Measurements from ENCODE around the gene SFT2D1.
"Not testable (repeated sequence)": the region's sequence is repeated elsewhere in the genome, so short reads cannot be mapped to it uniquely, and the experiment has no call there.

Gene SFT2D1

GRCh38 chr6:166342349-166343149 is at the start of gene SFT2D1:
Gene SFT2D1 (minus strand): TSS chr6:166342545. CDS start chr6:166342481, 64 bp downstream.
- DNase-seq = peak; percentile 78 to 97 (median 84)
- intact Hi-C loops (cut with DNase I) = no loop called here

GRCh38 chr6:166389119-166389518 is 46.8 kb upstream of the SFT2D1 start:
- DNase-seq = no peak
- intact Hi-C loops (cut with DNase I) = no loop called here

DNA sequence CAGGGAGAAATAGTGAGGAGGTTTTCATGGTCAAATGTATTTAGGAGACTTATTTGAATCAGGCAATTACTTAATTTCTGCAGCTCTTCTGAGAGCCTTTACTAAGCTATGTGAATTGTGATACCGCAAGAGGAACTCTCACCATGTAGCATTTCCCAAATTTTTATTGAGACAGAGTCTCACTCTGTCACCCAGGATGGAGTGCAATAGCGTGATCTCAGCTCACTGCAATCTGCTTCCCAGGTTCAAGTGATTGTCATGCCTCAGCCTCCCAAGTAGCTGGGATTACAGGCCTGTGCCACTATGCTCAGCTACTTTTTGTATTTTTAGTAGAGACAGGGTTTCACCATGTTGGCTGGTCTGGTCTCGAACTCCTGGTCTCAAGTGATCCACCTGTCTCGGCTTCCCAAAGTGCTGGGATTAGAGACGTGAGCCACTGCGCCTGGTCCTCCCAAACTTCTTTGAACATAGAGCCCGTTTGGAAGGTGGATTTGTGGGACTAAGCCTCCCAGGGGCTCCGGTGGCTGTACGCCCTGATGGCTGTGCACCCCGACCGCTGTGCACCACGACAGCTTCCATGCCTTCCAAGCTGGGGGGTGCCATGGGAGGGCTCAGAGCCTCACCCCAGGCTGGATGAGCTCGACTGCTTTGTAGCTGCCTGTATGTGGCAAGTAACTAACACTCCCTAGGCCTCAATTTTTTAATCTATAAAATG is 46.1 kb upstream of the SFT2D1 start:
- DNase-seq = peak in 1 of 10 donors; percentile 41
- intact Hi-C loops (cut with DNase I) = no loop called here

DNA sequence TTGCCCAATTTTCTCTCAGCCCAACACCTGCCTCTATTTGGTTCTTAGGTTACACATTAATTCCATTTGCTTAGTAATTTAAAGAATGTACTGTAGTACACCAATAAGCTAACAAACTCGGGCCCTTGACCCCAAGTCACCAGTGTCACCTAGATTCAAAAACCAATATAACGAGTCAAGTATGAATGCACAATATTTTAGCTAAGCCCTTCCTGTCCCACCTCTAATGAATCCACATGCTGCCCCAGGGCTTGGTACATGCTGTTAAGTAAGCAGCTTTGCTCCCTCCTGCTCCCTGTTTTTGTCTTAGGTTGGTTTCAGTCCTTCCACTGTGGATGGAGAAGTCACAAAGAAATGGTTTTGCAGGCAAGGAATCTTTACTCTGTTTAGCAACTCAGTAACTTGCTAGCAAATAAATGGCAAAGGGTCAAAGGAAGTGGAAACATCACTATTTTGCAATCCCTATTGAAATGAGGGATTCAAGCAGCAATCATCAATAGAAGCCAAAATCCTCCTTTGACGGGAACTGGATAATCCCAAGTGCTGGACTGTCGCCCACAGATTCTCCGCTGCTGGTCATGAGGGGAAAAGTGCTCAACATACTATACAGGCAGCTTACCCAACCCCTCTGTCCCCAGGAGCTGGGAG is 45.4 kb upstream of the SFT2D1 start:
- intact Hi-C loops (cut with DNase I) = no loop called here
- DNase-seq = no peak

DNA sequence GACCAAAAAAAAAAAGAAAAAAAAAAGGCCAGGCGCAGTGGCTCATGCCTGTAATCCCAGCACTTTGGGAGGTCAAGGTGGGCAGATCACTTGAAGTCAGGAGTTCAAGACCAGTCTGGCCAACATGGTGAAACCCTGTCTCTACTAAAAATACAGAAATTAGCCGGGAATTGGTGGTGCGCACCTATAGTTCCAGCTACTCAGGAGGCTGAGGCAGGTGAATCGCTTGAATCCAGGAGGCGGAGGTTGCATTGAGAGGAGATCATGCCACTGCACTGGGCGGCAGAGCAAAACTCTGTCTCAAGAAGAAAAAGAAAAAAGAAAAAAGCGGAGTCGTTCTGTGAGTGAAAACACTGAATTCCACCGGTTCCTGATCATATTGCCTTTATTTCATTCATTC is 44.8 kb upstream of the SFT2D1 start:
- intact Hi-C loops (cut with DNase I) = not testable (repeated sequence)
- DNase-seq = peak in 1 of 10 donors; percentile 22

DNA sequence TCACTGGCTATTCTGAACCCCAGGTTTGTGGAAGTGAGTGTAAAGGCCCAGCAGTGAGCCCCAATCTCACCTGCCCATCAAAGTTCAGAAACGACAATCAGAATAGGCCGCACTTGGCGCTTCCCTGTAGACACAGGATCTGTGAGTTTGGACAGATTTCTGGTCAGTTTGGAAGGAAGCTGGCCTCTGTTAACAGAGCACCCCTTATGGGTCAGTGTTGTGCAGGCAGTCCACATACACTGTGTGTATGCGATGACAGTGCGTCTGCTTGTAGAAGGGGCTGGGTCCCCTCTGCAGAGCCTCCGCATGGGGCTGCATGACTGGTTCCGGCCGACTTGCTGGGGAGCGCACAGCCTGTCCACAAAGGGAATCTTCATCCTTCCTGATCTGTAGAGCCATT is 43.8 kb upstream of the SFT2D1 start:
- DNase-seq = peak in 1 of 10 donors; percentile 61
- intact Hi-C loops (cut with DNase I) = no loop called here

GRCh38 chr6:166383802-166384363 is 41.5 kb upstream of the SFT2D1 start:
- intact Hi-C loops (cut with DNase I) = loop anchor here (2.0 to 5.0 kb wide), 4 partner anchors 53 to 243 kb away; partner anchors contain the start of genes PRR18 and RPS6KA2
- peak in 1 of 10 donors; percentile 18 for DNase-seq

DNA sequence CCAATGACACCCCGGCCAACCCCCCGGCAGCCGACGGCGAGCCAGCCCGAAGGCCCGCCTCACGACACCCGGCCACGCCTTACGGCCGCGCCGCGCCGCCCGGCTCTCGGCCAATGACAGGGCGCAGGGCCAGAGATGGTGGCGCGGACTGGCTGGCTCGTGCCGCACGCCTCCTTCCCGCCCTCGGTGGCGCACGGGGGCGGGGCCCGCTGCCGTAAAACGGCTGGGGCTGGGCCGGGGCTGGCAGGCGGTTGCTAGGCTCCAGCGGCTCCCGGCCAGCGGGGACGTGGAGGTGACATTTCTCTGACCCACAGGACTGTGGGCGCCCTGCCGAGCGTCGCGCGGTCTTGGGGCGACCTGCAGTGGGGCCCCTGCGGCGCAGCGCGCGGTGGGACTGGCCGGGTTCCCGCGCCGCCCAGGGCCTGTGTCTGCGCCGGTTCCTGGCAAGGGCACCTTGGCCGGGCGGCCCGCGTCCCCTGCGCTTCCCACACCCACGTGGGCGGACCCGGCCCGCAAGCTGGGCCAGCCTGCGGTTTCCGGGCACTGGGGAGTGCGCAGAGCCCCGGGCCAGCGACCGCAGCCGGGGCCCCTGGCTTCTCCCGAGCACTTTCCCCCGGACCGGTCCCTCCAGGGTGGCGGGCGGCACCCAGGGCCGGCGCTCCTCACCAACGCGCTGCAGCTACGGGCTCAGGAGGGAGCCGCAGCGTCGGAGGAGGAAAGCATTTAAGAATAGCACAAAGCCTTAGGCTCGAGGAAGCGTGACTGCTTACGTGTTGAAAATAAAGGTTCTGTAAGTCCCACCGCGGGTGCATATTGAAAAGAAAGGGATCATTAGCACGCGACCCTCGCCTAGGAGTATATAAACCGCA is 40.8 kb upstream of the SFT2D1 start, which contains the start of gene MPC1:
Gene MPC1, minus strand, starts transcription at position 8 of the 869 bp plus-strand sequence. CDS start 64 bp downstream, outside the sequence.
- intact Hi-C loops (cut with DNase I) = loop anchor here (2.0 to 5.0 kb wide), 4 partner anchors 52 to 244 kb away; partner anchors contain the start of genes PRR18 and RPS6KA2
- DNase-seq = peak; percentile 92 to 99 (median 96)

DNA sequence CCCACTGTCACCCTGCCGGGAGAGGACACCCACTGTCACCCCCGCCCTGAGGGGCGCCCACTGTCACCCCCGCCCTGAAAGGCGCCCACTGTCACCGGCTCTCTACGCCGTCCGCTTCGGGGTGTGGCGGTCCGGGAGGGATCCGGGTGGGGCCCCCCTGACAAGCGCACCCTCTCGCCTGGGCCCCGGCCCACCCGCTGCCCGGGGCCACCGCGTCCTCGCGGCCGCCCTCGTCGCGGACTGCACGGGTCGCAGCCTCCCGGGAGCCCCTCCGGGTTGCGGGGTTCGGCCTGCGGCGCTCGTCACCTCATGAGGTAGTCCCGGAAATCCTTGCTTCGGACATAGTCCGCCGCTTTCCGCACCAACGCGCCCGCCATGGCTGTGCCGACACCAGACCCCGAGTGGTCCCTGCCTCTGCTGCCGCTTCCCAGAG is 40.2 kb upstream of the SFT2D1 start:
- intact Hi-C loops (cut with DNase I) = loop anchor here (2.0 to 5.0 kb wide), 4 partner anchors 52 to 245 kb away; partner anchors contain the start of genes PRR18 and RPS6KA2

DNA sequence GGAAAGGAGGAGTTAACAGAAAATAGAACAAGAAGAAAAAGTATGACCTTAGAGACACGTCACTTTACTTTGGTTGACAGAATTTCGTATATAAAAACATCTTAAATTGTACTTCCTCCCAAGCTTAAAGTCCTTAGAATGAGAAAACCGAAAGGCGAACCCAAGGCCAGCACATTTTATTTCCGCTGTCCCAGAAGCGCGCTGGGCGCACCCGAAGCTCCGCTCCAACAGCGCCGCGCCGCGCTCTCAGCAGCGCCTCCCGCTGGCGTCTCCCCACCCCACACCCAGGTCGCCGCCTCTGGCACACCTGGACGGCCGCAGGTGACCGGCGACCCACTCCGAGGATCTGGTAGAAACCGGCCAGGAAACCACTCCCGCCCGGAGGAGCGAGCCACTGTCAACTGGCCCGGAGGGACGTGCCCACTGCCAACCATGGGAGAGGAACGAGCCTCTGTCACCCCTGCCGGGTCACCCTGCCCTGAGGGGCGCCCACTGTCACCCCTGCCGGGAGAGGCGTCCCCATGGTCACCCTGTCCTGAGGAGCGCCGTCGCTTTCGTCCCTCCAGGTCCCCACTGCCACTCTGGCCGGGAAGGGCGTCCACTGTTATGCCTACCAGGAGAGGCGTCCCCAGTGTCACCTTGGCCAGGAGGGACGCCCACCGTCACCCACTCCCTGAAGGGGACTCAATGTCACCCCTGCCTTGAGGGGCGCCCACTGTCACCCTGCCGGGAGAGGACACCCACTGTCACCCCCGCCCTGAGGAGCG is 39.6 kb upstream of the SFT2D1 start:
- intact Hi-C loops (cut with DNase I) = loop anchor here (2.0 to 5.0 kb wide), 4 partner anchors 51 to 245 kb away; partner anchors contain the start of genes PRR18 and RPS6KA2
- DNase-seq = peak; percentile 40 to 94 (median 64)

More for the DNA sequence above, 40.2 kb upstream of the SFT2D1 start:
- peak in 2 of 10 donors; percentile 15 to 90 for DNase-seq

GRCh38 chr6:166381381-166381732 is 39.0 kb upstream of the SFT2D1 start:
- no peak for DNase-seq
- intact Hi-C loops (cut with DNase I) = loop anchor here (5.0 kb wide), 2 partner anchors 104 to 246 kb away; partner anchors contain the start of gene RPS6KA2

DNA sequence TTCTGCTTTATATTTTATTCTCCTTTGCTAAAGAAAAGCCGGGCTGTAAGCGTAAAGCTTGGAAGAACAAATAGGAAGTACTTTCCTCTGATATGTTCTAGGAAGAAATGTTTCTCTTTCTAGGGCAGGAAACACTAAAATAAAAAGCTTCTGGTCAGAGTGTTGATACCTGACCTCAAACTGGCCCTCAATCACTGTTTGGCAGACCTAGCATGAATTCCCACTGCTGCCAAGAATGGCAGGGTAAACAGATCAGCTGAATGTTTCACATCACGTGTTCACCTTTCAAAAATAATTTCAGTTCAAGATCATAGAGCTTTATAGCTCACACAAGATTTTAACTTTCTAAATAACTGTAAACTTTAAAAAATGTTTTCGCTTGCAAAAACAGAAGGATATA is 37.5 kb upstream of the SFT2D1 start:
- no peak for DNase-seq
- intact Hi-C loops (cut with DNase I) = loop anchor here (5.0 kb wide), 2 partner anchors 102 to 248 kb away; partner anchors contain the start of gene RPS6KA2

DNA sequence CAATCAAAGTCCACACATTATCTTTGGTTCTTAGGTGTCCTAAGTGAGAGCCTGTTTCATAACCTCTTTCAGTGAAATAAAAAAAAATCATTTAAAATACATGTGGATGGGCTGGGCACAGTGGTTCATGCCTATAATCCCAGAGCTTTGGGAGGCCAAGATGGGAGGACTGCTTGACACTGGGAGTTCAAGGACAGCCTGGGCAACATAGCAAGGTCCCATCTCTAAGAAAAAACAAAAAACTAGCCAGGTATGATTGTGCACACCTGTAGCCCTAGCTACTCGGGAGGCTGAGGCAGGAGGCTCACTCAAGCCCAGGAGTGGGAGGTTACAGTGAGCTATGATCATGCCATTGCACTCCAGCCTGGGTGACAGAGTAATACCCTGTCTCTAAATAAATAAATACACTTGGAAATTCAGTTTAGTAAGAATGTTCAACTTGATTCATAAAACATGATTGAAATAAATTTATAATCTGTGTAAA is 36.8 kb upstream of the SFT2D1 start:
- DNase-seq = no peak
- intact Hi-C loops (cut with DNase I) = no loop called here

- no peak for DNase-seq
- intact Hi-C loops (cut with DNase I) = no loop called here
These were observed 35.4 kb upstream of the SFT2D1 start for GRCh38 chr6:166377721-166378120.

- intact Hi-C loops (cut with DNase I) = no loop called here
- no peak for DNase-seq
These were observed 32.7 kb upstream of the SFT2D1 start for GRCh38 chr6:166375013-166375412.

DNA sequence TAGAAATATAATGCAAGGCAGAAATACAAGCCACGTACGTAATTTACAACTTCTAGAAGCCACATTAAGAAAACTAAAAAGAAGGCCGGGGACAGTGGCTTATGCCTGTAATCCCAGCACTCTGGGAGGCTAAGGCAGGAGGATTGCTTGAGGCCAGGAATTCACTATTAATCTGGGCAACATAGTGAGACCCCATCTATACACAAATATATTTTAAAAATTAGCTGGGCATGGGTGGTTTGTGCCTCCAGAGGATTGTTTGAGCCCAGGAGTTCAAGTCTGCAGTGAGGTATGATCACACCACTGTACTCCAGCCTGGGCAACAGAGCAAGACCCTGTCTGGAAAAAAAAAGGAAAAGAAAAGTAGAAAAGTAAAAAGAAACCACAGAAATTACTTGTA is 28.1 kb upstream of the SFT2D1 start:
- intact Hi-C loops (cut with DNase I) = no loop called here
- no peak for DNase-seq

DNA sequence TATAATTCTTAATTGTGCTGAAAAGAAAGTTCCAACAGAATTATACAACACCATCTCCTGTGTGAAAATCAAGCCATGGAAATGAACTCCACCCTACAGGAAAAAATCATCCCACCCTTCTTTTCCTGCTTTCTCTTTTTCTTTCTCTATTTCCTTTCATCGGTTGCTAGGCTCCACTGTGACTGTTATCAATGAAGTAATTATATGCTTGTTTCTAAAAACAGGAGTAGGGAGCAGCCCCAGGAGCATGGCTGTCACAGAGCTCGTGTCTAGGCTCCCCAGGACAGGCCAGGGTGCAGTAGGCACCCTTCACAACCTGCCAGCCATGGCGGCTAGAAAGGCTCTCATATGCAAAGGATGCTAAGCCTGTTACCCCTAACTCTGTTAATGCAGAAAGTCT is 27.4 kb upstream of the SFT2D1 start:
- DNase-seq = no peak
- intact Hi-C loops (cut with DNase I) = no loop called here

DNA sequence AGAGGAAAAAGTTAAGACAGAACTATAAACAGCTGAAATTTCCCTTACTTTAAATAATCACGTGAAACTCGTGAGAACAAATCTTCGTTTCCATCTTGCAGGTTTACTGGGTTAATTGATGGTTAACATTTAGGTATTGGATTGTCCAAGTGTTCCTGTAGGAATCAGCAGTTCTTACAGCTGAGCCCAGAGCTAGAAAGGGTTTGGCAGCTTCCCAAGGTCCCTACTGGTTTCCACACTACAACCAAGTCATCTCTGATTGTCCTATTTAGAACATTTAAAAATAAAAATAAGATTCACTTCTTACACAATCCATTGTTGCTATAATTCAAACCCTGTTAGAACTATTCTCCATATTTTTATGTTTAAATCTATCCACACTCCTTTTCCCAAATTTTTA is 24.6 kb upstream of the SFT2D1 start:
- DNase-seq = no peak
- intact Hi-C loops (cut with DNase I) = no loop called here

Measured in posterior cingulate gyrus (tissue), 11 donors.